ENCODE measurements around the gene DHRS2. TPM values are rescaled to one million over a fixed set of nuclear protein-coding genes. Genes with fewer than 3 reads are reported as not detected.

DHRS2 gene
- total RNA-seq, 6 experiments from 2014 or later, result 0.53 to 12.3 (median 4.2) TPM

DNA sequence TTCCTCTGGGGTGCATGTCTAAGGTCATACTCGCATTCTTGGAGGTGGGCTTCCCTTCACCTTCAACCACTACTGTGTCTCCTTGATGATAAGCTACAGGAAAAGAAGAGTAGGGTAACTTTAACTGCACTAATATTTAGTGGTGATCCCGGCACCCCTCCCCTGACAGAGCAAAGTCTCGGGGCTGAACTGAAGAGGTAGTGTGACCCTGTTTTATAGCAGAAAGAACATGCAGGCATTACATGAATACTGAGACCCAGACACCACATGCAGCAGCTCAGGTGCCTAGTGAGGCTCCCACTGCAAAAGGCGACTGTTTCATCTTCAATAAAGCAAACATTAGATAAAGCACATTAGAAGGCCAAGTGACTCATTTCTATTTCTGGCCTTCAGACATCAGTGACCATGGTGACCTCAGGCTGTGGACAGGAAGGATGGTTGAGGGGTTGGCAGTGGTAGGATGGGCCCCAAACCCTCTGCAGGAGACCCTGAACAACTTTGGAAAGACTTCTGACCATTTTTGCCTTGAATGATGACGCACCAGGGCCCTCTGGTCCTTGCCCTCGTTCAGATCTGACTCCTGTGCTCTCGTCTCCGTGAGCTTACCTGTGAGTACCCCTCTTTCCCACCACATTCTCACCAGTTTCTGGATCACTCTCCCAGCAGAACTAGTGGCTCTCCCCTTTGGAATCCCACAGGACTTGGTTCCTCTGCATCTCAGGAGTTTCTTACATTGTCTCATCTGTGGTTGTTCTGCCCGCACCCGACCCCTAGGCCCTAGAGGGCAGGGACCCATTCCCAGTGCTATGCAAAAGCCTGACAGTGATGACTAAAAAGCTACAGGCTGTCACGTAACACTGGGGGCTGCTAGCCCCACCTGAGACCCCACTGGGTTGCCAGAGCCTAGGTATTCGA lies 33.7 kb upstream of the DHRS2 start:
- Histone ChIP-seq H3K4me3 (no peak overlapping the region), H3K4me1 (no peaks in the 10 kb centered on the region), H3K27ac (no peak overlapping the region), H3K27me3 (no peaks in the 10 kb centered on the region), H3K9me3 (no peaks in the 10 kb centered on the region), H3K36me3 (no peaks in the 10 kb centered on the region)
- WGBS (ENCODE audit: insufficient coverage, low coverage, low lambda C conversion rate, missing lambda C conversion rate), result 82% methylated on average over 8 of the region's 12 CpGs
- intact Hi-C loops (cut with DNase I), result no loop called here
- TF ChIP-seq, protein P1, sequence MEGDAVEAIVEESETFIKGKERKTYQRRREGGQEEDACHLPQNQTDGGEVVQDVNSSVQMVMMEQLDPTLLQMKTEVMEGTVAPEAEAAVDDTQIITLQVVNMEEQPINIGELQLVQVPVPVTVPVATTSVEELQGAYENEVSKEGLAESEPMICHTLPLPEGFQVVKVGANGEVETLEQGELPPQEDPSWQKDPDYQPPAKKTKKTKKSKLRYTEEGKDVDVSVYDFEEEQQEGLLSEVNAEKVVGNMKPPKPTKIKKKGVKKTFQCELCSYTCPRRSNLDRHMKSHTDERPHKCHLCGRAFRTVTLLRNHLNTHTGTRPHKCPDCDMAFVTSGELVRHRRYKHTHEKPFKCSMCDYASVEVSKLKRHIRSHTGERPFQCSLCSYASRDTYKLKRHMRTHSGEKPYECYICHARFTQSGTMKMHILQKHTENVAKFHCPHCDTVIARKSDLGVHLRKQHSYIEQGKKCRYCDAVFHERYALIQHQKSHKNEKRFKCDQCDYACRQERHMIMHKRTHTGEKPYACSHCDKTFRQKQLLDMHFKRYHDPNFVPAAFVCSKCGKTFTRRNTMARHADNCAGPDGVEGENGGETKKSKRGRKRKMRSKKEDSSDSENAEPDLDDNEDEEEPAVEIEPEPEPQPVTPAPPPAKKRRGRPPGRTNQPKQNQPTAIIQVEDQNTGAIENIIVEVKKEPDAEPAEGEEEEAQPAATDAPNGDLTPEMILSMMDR (IDR thresholded peaks at IDR 0.05), result no peak
- TF ChIP-seq POLR2A (IDR thresholded peaks at IDR 0.05), result no peak
- peak in 1 of 4 donors; percentile 88 for ATAC-seq
- DNase-seq, result no peak

- H3K4me1 ChIP-seq, result peaks cover 0 to 4% (median 1%) of the 10 kb centered on the region in 4 donors
- no peaks in the 10 kb centered on the region for H3K36me3 ChIP-seq
- H3K4me3 ChIP-seq, result no peak overlapping the region
- no peak overlapping the region for H3K27ac ChIP-seq
- ATAC-seq, result no peak
- H3K27me3 ChIP-seq, result no peaks in the 10 kb centered on the region
- H3K9me3 ChIP-seq, result no peaks in the 10 kb centered on the region
- intact Hi-C loops (cut with DNase I), result no loop called here
- TF ChIP-seq, protein P1 (IDR thresholded peaks at IDR 0.05), result no peak
- TF ChIP-seq POLR2A (IDR thresholded peaks at IDR 0.05), result no peak
- DNase-seq, result no peak
- WGBS (ENCODE audit: insufficient coverage, low coverage, low lambda C conversion rate, missing lambda C conversion rate), result no CpG with 5 or more reads among the region's 2 CpGs
Observed at GRCh38 chr14:23603103-23603502, 33.1 kb upstream of the DHRS2 start.

DNA sequence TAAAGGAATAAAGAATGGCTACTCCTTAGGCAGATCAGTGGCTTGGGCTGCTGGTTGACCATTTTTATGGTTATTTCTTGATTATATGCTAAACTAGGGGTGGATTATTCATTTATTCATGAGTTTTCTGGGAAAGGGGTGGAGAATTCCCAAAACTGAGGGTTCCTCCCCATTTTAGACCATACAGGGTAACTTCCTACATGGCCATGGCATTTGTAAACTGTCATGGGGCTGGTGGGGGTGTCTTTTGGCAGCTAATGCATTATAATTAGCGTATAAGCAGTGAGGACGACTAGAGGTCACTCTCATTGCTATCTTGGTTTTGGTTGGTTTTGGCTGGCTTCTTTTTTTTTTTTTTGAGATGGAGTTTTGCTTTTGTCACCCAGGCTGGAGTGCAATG lies 32.0 kb upstream of the DHRS2 start:
- no peaks in the 10 kb centered on the region for H3K27me3 ChIP-seq
- peaks cover 0 to 15% (median 7%) of the 10 kb centered on the region in 4 donors for H3K4me1 ChIP-seq
- intact Hi-C loops (cut with DNase I), result no loop called here
- ATAC-seq (no peak), DNase-seq (no peak)
- no peak overlapping the region for H3K27ac ChIP-seq
- H3K9me3 ChIP-seq, result no peaks in the 10 kb centered on the region
- TF ChIP-seq, protein P1 (IDR thresholded peaks at IDR 0.05), result no peak
- TF ChIP-seq POLR2A (IDR thresholded peaks at IDR 0.05), result no peak
- no peaks in the 10 kb centered on the region for H3K36me3 ChIP-seq
- H3K4me3 ChIP-seq, result no peak overlapping the region
- WGBS (ENCODE audit: insufficient coverage, low coverage, low lambda C conversion rate, missing lambda C conversion rate), result 44% methylated on average over 2 of the region's 2 CpGs

DNA sequence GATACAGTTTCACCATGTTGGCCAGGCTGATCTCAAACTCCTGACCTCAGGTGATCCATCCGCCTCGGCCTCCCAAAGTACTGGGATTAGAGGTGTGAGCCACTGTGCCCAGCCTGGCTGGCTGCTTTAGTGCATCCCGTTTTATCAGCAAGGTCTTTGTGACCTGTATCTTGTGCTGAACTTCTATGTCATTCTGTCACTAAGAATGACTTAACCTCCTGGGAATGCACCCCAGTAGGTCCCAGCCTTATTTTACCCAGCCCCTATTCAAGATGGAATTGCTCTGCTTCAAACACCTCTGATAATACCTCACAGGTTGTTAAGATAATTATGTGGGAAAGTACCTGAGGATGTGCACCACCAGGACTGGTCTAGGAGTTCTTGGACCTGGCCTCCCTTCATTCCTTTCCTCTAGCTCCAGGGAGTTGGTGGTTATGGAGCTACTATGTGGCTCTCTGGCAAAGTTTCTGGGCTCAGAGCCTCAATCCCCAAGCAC lies 31.4 kb upstream of the DHRS2 start:
- ATAC-seq, result no peak

More for the DNA sequence above, 31.4 kb upstream of the DHRS2 start:
- TF ChIP-seq, protein P1 (IDR thresholded peaks at IDR 0.05), result no peak
- TF ChIP-seq POLR2A (IDR thresholded peaks at IDR 0.05), result no peak
- intact Hi-C loops (cut with DNase I), result no loop called here
- Histone ChIP-seq H3K9me3 (no peaks in the 10 kb centered on the region), H3K36me3 (no peaks in the 10 kb centered on the region), H3K4me3 (no peak overlapping the region), H3K4me1 (peaks cover 0 to 20% (median 10%) of the 10 kb centered on the region in 4 donors), H3K27me3 (no peaks in the 10 kb centered on the region), H3K27ac (no peak overlapping the region)
- no CpG with 5 or more reads among the region's 3 CpGs for WGBS (ENCODE audit: insufficient coverage, low coverage, low lambda C conversion rate, missing lambda C conversion rate)
- no peak for DNase-seq

Measured in right lobe of liver (tissue), 6 donors.